GM20000 (cell line): ENCODE data around the gene LRP5.
"Not testable (repeated sequence)": the region's sequence is repeated elsewhere in the genome, so short reads cannot be mapped to it uniquely, and the experiment has no call there.

ENCODE experiments used
- DNase-seq: peaks from one replicate; pipeline ENCODE4 v3.0.0; 2012; ENCODE audit warnings: low spot score
- TF ChIP-seq, protein P1 (sequence below): IDR thresholded peaks from 2 replicates; pipeline ENCODE4 v1.5.1; 2012; ENCODE audit warnings: mild to moderate bottlenecking, control low read depth; ENCODE audit errors: extremely low read depth, missing control alignments

The LRP5 gene

DNA sequence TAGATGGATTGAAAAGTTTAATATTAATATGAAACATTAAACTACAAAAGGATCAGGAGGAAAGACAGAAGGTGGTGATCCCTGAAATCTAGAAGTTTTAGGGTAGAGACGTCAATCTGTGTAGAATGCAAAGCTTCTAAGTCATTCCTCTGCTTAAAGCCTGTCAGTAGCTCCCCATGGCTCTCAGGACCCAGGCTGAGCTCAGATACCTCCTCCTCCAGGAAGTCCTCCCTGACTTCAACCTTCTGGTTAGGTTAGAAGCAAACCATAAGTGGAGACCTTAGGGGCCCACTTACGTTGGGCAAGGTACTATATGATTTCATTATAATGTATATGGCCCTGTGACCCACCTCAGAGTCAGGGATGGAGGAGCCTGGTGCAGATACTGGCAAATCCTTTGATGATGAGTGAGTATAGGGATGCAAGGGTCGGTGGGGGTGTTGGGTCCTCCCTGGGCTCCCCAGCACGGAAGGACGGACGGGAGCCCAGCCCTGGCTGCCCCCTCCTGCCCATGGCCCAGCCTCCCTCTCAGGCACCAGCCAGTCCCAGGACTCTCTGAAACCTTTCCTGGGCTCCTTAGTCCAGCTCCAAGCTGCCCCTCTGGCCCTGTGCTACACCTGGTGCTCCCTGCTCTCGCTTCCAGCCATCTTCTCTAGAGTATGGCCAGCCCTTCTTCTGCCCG, 145.0 kb downstream of the LRP5 start:
- no peak for DNase-seq
- TF ChIP-seq, protein P1, sequence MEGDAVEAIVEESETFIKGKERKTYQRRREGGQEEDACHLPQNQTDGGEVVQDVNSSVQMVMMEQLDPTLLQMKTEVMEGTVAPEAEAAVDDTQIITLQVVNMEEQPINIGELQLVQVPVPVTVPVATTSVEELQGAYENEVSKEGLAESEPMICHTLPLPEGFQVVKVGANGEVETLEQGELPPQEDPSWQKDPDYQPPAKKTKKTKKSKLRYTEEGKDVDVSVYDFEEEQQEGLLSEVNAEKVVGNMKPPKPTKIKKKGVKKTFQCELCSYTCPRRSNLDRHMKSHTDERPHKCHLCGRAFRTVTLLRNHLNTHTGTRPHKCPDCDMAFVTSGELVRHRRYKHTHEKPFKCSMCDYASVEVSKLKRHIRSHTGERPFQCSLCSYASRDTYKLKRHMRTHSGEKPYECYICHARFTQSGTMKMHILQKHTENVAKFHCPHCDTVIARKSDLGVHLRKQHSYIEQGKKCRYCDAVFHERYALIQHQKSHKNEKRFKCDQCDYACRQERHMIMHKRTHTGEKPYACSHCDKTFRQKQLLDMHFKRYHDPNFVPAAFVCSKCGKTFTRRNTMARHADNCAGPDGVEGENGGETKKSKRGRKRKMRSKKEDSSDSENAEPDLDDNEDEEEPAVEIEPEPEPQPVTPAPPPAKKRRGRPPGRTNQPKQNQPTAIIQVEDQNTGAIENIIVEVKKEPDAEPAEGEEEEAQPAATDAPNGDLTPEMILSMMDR = no peak

DNA sequence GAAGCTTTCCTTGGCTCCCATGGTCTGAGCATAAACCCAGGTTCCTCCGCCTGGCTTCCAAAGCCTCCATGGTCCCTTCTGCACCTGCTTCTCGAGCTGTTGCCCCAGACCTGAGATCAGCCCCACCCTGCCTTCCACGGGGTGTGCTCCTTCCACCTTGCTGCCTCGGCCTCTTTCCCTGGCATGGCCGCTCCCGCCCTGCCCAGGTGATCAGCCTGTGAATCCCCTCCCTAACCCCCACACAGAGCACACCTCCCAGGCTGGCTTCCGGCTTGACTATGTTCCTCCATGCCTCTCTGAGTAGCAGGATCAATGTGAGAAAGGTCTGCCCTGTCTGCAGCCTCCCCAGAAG, 145.5 kb downstream of the LRP5 start:
- no peak for DNase-seq
- TF ChIP-seq, protein P1 = no peak

DNA sequence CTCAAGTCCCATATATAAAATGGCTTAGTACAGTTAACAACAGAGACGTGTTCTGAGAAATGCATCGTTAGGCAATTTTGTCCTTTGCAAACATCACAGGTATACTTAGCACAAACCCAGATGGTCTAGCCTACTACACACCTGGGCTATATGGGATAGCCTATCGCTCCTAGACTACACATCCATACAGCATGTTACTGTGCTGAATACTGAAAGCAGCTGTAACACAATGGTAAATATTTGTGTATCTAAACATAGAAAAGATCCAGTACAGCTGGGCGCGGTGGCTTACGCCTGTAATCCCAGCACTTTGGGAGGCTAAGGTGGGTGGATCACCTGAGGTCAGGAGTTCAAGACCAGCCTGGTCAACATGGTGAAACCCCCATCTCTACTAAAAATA, 145.9 kb downstream of the LRP5 start:
- DNase-seq = not testable (repeated sequence)

DNA sequence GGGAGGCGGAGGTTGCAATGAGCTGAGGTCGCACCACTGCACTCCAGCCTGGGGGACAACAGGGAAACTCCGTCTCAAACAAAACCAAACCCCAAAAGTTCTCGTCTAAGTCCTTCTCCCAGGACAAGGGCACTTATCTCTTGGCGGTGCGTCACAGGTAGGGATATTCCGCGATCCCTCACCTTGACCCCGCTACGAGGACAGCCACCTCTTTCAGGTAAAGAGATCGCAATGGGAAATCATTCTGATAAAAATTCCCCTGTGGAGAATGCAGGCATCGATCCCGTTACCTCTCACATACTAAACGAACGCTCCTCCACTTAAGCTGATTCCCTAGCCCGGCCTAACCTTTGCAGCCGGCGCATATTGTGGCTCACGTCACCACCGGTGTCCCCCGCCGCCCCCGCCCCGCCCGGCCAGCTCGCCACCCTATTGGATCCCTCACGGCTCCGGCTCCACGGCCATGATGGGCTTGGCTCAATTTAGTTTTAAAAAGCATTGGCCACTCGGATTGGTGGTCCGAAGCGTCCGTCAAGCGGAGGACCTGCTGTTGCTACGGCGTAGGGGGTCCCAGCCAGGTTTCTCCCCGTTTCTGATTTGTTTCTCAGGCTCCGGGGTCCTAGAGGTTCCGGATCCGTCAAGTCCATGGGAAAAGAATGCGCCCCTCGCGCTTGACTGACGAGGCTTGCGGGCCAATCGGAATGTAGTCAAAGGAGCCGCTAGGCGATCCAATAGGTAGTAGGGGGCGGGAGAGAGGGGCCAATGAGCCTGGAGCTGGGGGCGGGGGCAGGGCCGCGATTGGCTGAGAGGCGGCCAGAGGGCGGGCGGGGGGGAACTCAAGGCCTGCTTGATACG, 147.7 kb downstream of the LRP5 start:
- DNase-seq = peak; percentile 99
- TF ChIP-seq, protein P1 = no peak

DNA sequence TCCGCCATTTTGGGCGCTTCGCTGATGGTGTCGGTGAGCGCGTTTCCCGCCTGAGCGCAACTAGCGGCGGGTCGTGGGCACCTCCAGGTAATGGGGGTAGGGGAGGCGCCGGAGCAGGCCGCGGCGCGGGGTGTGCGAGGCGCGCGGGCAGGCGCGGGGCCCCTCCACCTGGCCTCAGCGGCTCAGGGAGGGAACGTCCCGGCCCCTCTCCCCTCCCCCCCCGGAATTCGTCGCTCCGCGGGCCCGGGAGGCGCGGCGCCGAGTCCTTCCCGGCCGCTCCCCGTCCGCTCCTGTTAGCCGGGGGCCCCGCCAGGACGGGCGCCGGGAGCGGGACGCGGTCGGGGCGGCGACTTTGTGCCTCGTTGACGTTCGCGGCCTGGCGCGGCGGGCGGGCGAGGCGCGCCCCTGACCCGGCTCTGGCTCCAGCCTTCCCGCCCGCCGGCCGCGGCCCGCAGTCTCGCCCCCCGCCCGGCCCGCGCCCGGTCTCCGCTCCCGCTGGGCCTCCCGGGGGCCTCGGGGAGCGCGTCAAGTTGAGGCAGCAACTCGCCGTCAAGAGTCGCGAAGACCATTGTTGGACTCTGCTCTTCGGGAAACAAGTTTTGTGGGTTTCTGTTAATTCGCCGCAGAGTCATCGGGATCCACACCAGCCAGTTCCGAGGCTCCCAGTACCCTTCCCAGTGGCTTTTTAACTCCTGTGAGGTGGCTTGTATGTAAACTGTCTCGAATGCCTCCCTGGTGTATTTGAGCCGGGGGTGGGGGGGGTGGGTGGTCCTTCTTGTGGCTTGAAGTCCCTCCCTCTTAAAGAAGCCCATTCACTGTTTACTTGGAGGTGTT, 148.6 kb downstream of the LRP5 start, which contains the start of gene PPP6R3:
TSS of gene PPP6R3 (plus strand) at position 12 of the 834 bp plus-strand sequence. CDS start 76,913 bp downstream, outside the sequence.
- DNase-seq = peak; percentile 49
- TF ChIP-seq, protein P1 = no peak

DNA sequence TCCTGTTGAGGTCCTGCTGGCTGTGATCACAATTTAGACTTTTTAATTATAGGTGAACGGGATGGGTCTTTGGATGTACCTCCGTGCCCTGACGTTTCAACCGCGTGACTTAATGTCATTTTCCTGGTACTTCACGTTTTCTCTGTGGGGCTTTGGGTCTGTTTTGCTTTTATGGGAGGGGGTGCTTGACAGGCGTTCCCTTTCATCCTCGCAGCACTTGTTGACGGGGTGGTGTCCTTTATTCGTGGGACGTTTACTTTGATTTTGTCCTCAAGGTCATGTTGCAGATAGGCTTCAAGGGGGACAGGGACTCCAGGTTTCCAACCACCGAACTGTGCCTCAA, 149.2 kb downstream of the LRP5 start:
- TF ChIP-seq, protein P1 = no peak
- no peak for DNase-seq

DNA sequence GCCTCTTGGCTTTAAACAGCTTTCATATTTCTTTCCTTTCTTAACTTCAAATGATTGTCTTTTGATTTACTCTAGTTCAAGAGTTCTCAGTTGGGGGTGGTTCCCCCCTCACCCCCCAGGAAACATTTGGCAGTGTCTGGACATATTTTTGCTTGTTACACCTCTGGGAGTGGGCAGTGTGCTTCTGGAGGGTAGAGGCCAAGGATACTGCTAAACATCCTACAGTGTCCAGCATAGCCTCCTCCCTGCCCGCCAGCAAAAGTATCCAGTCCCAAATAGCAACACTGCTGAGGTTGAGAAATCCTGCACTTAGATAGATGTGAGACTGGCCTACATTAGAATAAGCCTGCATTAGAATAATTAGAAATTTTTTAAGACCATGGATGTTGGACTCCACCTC, 151.3 kb downstream of the LRP5 start:
- TF ChIP-seq, protein P1 = no peak
- DNase-seq = no peak
